GM19240 (cell line): ENCODE measurements around the gene CHAT.
A peak's percentile ranks its signal among the peaks of the same experiment; 100 is the strongest.

Experiments
- DNase-seq: peaks from one replicate; pipeline ENCODE4 v3.0.0; 2011; ENCODE audit warnings: low spot score; ENCODE audit not compliant: insufficient read length

CHAT gene

GRCh38 chr10:49613882-49614241, at the start of gene CHAT:
Gene CHAT (plus strand): TSS chr10:49614037. CDS start chr10:49614190, 153 bp downstream.
- no peak for DNase-seq

- no peak for DNase-seq
Measured at GRCh38 chr10:49564461-49565009, 49.3 kb upstream of the CHAT start.

GRCh38 chr10:49567810-49568209, 46.0 kb upstream of the CHAT start:
- no peak for DNase-seq

GRCh38 chr10:49568235-49568634, 45.6 kb upstream of the CHAT start:
- no peak for DNase-seq

GRCh38 chr10:49569031-49569631, 44.7 kb upstream of the CHAT start:
- DNase-seq: no peak

- DNase-seq: no peak
Measured at GRCh38 chr10:49571388-49571787, 42.4 kb upstream of the CHAT start.

- no peak for DNase-seq
Measured at GRCh38 chr10:49572594-49573114, 41.2 kb upstream of the CHAT start.

GRCh38 chr10:49575489-49576072, 38.3 kb upstream of the CHAT start:
- DNase-seq: no peak

GRCh38 chr10:49577182-49577925, 36.5 kb upstream of the CHAT start:
- DNase-seq: no peak

GRCh38 chr10:49578392-49578791, 35.4 kb upstream of the CHAT start:
- no peak for DNase-seq

GRCh38 chr10:49579621-49580020, 34.2 kb upstream of the CHAT start:
- no peak for DNase-seq

GRCh38 chr10:49585387-49585786, 28.4 kb upstream of the CHAT start:
- DNase-seq: no peak

- no peak for DNase-seq
Measured at GRCh38 chr10:49587981-49588380, 25.9 kb upstream of the CHAT start.

- DNase-seq: peak; percentile 58
Measured at GRCh38 chr10:49592726-49593563, 20.9 kb upstream of the CHAT start.

- no peak for DNase-seq
Measured at GRCh38 chr10:49593564-49593875, 20.3 kb upstream of the CHAT start.

GRCh38 chr10:49593998-49594397, 19.8 kb upstream of the CHAT start:
- DNase-seq: no peak

GRCh38 chr10:49594594-49594993, 19.2 kb upstream of the CHAT start:
- no peak for DNase-seq

- no peak for DNase-seq
Measured at GRCh38 chr10:49595003-49595712, 18.7 kb upstream of the CHAT start.

- DNase-seq: no peak
Measured at GRCh38 chr10:49595713-49596492, 17.9 kb upstream of the CHAT start.

GRCh38 chr10:49596493-49596809, 17.4 kb upstream of the CHAT start:
- no peak for DNase-seq
